T-helper 2 cell (primary cell): ENCODE results near the gene MZB1.

Source experiments
- DNase-seq, 5 experiments: peaks; one replicate each; pipeline versions ENCODE4 v3.0.0 to v3.0.0-alpha.2; 2012 to 2022
- total RNA-seq, 2 donors: gene quantifications; one replicate each; lab custom pipeline; 2026; lab: John Stamatoyannopoulos, UW

MZB1 gene, protein sequence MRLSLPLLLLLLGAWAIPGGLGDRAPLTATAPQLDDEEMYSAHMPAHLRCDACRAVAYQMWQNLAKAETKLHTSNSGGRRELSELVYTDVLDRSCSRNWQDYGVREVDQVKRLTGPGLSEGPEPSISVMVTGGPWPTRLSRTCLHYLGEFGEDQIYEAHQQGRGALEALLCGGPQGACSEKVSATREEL
- total RNA-seq, result 0.40 to 0.62 reads per million in 2 donors

DNA sequence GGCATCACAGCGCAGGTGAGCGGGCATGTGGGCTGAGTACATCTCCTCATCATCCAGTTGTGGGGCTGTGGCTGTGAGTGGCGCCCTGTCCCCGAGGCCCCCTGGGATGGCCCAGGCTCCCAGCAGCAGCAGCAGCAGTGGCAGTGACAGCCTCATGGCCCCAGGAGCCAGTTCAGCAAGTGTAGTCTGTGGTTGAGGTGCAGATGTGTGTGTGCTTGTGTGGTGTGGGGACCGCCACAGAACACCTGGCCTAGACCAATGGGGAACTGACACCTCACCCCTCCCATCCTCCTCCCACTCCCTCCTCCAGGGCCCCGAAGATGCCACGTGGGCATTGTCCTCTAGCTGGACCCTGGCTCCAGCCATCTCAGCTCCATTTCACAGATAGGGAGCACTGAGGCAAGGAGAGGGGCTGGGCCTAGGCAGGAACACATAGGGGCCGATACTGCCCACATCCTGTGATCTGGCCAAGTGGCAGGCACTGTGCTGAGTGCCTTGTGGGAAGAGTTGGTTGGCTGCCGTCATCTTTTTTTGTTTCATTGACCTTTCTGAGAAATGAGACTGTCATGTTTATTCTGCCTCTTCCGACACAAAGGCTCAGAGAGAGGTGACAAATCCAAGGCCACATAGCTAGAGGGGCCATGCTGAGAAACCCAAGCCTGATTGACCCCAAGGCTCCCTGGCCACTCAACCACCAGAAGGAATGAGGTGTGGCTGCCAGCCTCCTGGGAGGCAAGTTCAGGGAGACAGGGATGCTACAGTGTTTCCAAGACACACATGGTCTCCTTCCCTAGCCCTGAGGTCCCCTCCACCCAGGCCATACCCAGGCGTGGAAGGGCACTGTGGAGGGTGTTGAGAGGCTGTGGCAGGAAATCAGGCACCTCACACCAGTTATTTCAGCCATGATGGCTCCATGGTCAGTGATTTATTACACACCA lies at the start of gene MZB1:
TSS of gene MZB1 (minus strand) at position 213 of the 938 bp plus-strand sequence. CDS start at position 156, 57 bp downstream.
- peak in 2 of 5 experiments; percentile 83 to 97 for DNase-seq

DNA sequence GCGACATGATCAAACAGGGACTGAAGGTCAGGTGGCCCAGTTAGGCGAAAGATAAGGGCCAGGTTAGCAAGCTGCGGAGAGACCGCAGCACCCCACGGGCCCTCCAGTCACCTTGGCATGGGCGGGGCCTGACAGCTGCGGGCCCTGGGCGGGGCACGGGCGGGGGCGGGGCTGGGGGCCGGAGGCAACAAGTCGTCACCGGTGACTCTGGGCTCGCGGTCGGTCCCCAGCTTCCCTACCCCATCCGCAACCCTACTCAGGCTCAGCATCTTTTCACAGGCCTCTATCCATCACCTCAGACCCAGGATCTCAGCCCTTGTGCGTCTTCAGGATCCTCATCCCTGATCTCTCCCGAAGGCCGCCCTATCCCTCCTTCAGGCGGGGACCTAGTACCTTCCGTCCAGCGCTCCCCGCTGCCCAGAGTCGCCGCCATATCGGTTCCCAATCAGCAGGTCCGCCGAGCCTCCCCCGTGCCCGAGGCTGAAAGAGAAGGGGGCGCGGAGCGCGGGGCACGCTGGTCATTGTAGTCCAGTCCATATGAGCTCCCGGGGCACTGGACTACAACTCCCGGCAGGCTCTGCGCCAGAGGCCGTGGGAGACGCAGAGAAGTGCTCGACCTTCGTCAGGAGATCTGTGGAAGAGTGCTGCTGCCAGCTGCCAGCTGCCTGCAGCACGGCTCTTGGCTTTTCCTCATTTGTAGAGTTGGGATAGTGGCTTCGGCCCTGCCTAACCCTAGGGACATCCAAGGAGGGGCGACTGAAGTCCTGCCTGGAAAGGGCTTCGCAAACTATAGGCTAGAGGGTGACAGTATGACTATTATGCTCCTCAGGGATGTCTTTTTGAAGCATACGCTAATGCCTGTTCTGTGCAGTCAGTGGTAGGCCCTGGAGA lies 49.5 kb upstream of the MZB1 start, which contains the start of gene DNAJC18:
TSS of gene DNAJC18 (minus strand) at position 513 of the 891 bp plus-strand sequence. CDS start at position 433, 80 bp downstream.
- peak; percentile 76 to 92 (median 86) for DNase-seq

DNA sequence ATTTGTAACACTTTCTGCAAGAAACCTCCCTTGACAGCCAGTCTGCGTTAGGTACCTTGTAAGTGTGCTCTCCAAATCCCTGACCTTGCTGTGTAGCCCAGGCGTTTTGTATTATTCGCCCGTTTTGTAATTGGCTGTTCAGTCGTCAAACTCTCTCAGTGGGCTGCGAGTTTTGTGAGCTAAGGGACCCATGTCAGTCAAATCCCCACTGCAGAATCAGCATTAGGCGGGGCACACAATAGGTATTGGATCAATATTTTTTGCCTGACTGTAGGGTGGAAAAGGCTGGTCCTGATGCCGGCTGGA lies 48.9 kb upstream of the MZB1 start:
- DNase-seq, result no peak

DNA sequence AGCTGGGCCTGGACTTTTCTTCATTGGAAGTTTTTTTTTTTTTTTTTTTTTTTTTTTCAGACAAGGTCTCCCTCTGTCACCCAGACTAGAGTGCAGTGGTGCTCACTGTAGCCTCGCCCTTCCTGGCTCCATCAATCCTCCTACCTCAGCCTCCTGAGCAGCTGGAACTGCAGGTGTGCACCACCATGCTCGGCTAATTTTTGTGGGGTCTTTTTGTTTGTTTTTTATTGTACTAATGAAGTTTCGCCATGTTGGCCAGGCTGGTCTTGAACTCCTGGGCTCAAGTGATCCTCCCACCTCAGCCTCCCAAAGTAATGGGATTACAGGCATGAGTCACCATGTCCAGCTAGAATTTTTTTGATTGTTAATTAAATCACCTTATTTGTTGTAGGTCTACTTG lies 46.0 kb upstream of the MZB1 start:
- no peak for DNase-seq

DNA sequence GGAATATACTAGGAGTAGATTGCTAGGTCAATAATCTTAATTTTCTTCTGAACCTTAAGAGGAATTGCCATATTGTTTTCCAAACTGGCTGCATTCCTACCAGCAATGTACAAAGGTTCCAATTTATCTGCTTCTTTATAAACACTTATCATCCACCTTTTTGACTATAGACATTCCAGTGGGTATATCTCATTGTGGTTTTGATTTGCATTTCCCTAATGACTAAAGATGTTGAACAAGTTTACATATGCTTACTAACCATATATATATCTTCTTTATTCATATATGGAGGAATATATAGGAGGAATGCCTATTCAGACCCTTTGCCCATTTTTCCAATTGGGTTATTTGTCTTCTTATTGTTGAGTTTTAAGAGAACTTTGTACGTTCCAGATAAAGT lies 42.0 kb upstream of the MZB1 start:
- no peak for DNase-seq

DNA sequence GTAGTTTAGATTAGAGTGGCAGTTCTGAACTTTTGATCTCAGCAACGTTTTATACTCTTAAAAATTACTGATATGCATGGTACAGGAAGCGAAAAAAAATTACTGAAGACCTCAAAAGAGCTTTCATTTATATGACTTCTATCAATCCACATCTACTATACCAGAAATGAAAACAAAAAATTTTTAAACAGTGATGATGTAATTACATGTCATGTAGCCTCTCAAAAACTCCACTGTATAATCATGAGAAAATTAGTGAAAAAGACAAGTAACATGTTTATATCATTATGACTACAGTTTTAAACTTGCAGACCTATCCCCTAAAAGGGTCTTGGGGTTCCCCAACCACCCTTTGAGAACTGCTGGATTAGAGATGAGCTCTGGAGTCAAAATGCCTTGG lies 40.3 kb upstream of the MZB1 start:
- DNase-seq, result peak in 1 of 5 experiments; percentile 16

DNA sequence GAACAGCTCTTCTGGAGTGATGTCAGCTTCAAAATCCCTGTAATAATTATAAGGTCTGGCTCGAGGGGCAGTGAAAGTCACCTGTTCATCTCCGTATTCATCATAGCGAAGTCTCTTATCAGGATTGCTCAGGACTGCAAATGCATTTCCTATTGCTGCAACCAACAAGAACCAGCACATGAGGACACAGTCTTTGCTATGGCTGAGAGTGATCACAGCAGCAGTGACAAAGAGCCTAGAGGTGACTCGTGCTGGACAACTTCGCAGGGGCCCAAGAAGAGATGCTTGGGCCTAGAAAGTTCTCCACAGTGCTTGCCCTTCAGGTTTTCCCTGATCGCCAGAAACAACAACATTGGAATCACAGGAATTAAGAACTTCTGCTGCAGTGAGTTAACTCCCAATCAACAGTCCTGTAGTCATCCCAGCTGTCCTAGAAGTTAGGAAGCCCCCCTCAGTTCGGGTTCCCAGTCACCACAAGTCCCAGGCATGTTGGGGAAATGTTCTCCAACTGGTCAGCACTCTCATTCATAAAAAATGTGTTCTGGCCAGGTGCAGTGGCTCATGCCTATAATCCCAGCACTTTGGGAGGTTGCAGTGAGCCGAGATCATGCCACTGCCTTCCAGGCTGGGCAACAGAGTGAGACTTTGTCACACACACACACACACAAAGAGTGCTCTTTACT lies 36.6 kb upstream of the MZB1 start:
- DNase-seq, result no peak

DNA sequence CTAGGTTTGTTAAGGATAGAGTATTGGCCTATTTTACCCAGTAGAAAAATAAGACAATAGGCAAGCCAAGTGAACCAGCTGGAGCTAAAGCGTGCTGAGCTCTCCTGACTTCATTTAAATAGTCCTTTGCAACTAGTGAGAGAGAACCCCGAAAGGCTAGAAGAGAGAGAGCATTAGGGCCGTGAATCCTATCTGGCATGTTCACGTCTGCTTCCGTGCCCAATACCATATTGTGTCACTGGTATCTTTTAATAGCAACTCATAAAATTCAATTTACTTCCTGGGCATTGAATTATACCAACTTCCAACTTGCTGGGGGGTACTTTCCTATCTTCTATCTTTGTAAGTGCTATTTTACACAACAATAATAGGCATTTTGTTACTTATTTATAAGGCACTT lies 35.8 kb upstream of the MZB1 start:
- DNase-seq, result no peak

DNA sequence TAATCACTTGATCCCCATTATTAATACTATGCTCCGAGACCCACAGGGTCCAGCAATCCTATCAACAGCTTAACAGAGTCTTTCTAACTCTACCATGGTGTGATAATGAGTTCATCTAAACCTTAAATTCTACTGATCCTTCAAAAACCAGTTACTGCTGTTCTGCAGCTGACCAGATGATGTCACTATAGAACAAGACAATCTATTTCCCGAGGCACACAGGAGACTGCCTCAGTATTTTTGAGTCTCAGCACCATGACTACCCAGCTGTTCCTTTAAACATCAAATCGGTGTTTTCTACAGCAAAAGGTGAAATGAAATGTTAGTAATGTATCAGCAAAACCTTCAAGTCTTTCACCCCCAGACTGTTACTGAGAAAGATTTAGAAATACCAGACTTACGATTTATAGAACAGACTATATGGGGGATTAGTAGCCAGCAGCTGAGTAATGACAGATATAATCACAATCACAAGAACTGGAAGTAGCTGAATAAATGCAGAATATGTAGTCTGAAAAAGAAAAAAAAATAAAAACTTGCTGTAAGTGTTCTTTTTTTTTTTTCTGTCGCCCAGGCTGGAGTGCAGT lies 32.7 kb upstream of the MZB1 start:
- peak in 3 of 5 experiments; percentile 15 to 82 (median 50) for DNase-seq

DNA sequence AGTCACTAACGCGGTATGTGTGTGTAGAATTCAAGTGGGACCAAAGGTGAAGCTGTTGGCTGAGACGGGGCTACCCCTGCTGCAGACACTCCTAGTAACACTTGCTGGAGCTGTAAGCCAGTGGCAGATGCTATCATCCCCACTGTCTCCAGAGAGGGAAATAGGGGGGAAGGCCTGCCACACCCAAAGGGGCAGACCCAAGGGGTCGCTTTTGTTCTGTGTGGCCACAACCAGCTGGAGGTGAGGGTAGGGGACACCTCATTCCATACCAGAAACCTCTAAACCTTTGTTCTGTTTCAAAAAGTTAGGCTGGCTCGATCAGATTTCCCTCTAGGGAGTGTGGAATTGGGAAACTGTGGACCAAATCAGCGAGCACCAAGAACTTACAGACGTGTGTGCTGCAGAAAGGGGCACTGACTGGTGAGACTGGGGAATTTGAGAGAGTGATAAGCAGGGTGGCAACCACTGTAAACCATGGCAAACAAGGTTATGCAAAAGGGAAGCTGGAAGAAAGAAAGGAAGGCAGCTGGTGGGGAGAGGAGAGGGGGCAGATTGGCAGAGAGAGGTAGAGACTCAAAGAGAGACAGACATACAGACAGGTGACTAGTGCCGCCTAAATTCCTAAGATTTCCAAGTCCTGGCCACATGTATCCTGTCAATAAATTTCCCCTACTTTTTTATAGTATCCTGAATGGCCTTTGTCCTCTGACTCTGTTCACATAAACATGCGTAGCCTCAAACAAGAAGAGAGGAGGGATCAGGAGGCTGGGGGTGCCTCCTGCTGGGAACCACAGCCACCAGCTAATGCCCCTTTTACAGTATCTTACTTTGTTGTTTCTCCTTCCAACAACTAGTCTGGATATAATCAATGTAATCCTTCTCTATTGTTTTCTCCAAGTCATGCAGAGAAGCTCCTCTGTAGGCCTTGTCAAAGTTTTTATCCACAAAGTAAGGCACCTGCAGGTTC lies 29.8 kb upstream of the MZB1 start:
- no peak for DNase-seq

DNA sequence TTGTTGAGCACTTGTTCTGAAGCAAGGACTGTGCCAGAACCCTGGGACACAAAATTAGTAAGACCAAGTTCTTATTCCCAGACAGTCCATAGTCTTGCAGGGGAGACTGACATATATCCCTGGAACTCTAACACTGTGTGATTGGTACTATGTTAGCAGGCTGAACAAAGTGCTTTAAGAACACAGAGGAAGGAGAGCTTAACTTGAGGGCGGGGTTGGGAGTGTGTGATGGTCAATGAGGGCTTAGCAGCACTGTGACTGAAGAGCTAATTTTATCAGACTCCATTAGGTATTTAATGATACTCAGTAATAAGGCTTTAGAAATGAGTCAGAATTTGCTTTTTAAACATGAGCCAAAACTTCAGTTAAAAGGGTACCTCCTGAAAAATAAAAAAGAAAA lies 29.1 kb upstream of the MZB1 start:
- DNase-seq, result no peak

DNA sequence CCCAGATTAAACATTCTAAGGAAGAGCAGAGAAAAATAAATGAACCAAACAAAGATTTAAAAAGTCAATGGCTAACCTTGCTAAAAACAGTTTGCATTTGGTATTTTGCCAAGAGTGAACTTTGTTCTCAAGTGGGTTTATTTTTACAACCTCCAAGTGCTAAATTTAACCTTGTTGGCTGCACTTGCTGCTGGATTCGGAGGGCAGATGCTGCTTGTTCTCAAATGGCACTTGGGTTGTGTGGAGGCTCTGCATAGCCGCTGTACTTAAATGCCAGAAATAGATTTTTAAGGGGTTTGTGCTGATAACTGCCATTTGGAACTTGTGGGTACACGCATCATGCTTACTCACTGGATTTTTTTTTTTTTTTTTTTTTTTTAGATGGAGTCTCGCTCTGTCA lies 27.5 kb upstream of the MZB1 start:
- no peak for DNase-seq

DNA sequence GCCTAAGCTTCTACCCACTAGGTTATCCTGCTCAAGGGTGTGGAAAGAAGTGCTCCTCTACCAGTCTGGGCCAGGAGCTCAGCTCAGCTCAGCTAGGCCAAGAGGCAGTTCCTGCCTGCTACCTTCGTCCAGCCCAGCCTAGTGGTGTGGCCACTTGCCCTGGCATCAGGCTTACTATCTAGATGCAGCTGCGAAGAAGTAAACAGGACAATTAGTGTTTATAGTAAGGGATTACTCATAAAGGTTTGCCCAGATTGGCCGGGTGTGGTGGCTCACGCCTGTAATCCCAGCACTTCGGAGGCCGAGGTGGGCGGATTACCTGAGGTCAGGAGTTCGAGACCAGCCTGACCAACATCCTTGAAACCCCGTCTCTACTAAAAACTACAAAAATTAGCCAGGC lies 26.9 kb upstream of the MZB1 start:
- no peak for DNase-seq

DNA sequence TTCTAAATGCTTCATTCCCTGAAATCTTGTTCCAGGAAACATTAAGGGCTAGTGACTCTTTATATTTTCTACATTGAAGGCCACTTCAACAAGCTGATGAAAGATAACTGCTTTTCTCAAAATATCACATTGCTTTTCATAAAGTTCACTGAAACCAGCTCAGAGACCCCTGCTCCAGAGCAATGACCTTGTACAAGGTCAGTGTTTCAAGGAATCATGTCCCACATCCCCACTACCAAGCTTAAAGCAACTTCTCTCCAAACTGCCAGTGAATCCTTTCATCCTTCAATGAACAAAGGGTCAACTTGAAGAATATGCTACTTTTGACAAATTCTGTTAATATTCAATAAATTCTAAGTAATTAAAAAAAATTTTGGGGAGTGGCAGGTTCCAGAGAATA lies 26.2 kb upstream of the MZB1 start:
- no peak for DNase-seq

DNA sequence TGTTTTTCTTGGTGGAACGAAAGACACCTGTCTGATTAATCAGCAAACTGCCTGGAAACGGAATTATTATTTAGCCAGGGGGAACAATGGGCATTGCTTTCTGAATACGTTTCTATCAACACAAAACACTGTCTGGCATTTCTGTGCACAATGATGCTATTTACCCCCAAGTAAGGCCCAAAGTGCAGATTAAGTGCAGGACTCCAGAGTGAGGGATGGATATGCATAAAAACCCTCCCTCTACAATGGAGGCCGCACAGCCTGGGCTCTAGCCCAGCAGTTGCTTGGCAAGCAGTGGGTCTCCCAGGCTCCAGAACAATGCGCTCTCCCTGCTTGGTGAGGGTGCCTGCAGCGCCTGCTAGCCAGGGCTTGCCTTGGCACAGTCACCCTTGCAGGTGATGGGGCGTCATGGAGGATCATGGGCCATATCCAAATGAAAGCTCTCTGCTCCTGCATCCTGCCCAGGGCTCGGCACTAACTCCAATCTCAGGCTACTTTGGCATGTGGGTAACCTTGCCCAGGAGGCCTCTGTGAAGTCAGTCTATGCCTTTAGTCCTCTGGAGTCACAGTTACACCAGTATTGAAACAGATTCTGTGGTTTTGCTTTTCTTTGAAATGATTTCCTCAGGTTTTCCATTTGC lies 25.6 kb upstream of the MZB1 start:
- DNase-seq, result peak in 1 of 5 experiments; percentile 47

DNA sequence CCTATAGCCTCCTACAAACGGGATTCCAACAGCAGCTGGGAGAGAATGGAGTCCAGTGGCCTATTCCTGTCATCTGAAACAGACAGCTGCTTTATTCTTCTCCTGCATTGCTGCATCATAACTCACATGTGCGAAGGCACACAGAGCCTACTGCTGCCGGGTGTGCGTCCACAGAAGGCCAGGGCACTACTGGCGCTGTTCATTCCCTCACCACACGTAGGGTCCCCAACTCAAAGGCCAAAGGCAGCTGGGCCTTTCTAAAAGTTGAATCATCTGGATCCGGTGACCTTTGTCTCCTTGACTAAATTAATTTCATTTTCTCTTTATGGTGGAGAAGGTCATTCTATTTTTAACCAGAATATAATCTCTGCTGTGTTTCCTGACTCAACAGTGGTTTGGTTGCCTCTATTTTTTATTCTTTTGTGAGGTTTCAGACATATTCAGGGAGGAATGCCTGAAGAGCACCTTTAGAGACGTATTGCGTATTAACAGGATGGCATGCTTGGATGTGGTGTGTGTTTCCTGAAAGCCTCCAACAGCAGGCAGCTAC lies 24.9 kb upstream of the MZB1 start:
- no peak for DNase-seq

DNA sequence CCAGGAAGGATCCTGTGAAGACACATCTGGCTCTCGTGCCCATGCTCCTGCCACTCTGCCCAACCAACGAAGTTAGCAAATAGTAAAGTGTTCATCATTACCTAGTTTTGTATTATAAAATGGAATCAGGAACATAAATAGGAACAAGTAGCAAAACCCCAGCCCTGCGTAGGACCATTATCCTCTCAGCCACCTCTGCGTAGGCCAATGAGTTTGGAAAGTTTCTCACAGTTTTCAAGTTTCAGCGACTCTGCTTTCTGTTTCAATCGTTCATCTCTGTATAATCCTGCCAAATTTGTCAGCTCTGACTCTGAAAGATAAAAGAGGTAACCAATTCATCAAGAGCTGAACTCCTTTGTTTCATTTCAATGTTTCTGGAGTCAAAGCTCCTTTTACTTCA lies 24.2 kb upstream of the MZB1 start:
- DNase-seq, result peak in 1 of 5 experiments; percentile 38

DNA sequence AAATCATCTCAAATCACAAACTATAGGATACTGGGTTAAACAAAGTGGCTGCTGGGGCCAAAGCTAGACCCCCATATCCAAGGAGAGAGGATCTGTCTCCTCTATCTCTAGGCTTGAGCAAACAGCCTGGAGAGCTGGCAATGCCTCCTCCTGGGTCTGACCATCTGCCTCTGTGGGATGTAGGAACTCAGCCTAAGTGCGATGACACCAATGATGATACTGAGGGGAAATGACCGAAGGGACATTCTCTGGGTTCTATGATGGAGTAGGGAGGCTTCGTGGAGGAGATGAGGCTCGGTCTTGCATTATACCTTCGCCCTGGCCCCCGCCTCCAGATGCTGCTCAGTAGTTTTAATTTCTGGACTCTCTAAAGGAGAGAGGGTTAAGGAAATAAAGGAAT lies 23.4 kb upstream of the MZB1 start:
- no peak for DNase-seq

DNA sequence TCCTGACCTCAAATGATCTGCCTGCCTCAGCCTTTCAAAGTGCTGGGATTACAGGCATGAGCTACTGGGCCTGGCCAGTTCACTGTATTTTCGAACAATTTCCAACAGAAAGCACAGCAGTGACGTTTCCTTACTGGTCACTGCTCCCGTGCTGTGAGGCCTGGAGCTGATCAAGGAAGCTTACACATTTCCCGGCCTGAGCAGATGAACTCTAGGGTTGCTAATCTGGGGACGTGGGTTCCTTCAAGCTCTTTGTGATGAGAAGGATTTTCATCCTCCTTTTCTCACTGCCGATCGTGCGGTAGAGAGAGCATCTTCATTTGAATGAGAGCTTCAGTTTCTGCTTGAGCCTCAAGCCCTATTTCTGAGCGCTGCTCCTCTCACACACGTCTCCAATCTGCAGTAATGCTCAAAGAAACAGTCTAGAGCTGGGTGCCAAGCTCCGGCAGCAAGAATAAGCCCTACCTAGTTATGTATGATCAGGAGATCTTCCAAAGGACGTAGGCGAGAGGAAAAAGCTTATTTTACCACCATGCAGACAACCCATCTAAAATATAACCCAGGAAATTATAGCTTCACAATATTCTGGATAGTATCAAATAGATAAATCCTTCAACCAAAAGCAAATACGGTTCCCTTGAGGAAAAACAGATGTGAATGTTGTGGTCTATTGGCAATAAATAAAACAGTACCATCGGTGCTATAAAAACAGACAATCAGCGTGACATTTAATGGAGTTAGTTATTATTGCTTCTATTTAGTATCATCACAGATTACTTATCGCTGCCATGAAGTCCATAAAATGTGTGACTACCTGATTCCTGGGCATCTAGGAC lies 21.5 kb upstream of the MZB1 start:
- DNase-seq, result no peak
